NCI-H187 treated with DMSO at 0.1 percent for 48 hours (cell line): Measurements from ENCODE around the gene TNS3.

ENCODE experiments used
- DNase-seq: peaks from one replicate; lab custom pipeline; 2025; lab: John Stamatoyannopoulos, UW

The TNS3 gene

DNA sequence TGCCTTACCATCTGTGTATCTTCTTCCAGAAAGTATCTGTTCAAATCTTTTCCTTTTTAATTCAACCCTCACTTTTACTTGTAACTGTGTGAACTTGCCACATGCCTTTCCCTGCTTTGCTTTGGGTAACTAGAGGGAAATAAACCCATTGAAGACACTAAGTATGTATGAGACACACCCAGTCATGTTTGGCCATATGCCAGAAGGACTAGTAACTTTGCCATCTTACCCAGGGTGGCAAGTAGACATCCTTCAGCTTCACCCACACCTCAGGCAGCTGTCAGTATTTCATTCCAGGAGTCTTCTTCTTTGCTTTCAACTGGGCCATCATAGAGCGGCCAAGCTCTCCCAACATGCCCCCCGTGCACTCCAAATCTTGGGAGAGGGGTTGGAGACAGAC, 323.1 kb downstream of the TNS3 start:
- no peak for DNase-seq

GRCh38 chr7:47256016-47256415, 325.9 kb downstream of the TNS3 start:
- DNase-seq: no peak

DNA sequence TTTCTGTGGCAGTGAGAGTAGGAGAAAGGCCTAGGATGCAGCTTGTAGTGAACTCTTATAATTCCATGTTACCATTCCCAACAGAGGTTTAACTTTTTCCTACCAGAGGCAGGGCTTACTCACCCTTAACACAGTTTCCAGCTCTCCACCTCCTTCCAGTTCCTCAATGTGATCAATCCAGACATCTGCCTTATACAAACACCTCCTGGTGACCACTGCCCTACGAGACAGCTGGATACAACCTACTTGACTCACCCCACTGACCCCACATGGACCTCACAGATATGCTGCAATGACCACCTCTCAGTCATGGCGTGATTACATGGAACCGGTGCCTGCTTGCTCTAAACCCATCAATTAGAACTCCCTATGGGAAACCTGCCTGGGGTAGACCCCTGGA, 326.5 kb downstream of the TNS3 start:
- no peak for DNase-seq

DNA sequence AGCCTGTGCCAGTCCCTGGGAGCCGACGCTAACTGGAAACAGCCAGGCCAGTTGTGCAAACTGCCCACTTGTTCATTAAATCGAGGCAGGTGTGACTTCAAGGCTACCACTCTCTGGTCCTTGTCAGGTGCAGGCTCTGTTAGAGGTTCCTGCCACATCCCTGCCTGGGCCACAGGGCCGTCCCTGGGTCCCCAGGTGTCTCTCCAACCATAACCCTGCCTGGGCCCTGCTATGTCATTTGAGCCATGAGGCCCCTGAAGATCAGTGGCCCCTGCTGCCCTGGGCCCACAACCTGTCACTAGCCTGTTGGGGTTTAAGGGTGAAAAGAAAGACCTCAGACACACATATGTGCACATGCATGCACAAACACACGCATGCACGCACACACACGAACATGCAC, 326.9 kb downstream of the TNS3 start:
- no peak for DNase-seq

- no peak for DNase-seq
These were observed 327.6 kb downstream of the TNS3 start for GRCh38 chr7:47254081-47254977.

DNA sequence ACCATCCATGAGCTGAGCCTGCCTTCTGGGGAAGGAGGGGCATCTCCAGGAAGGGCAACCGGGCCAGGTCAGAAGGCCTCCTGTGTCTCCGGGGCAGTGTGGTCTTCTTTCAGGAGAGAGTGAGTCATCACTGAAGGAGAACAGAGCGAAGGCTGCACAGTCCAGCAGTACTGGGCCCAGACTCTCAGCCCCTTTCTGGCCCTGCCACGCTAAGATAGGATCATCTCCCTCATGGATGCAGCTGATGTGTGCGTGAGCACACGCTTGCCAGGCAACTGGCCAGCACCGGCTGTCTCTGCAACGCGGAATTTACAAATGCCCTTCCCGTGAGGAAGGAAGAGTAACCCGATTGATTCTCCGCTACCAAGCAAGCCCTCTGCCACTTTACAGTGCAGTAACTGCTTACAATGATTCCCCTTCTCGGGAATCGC, 328.2 kb downstream of the TNS3 start:
- DNase-seq: no peak

GRCh38 chr7:47252675-47253074, 329.2 kb downstream of the TNS3 start:
- DNase-seq: no peak

DNA sequence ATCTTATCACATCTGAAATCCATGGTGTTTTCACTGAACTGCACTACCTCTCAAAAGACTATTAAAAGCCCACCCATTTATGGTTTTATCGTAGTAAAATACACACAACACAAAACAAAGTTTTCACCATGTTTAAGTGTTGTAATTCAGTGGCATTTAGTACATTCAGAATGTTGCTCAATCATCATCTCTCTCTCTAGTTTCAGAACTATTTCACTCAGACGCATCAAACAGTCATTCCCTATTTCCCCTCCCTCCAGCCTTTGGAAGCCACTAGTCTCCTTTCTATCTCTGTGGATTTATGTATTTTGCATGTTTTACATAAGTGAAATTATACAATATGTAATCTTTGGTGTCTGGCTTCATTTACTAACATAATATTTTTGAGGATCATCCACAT, 332.6 kb downstream of the TNS3 start:
- DNase-seq: no peak

DNA sequence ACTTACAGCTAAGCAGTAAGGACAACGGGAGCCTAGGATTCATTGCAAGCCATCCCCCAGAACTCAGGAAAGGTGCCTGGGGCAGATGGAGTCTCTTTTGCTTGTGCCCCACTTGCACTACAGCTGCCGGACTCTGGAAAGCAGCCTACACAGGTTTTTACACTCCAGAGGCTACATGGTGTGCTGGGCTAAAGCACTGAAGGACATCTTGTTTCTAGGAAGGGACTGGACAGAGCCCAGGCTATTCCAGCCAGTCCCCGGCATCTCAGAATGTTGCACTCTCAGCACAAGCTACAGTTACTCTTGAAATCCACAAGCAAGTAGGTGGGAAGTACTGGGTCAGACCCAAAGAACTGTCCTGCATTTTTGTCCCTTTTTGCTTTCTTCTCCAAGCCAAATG, 333.1 kb downstream of the TNS3 start:
- DNase-seq: no peak

DNA sequence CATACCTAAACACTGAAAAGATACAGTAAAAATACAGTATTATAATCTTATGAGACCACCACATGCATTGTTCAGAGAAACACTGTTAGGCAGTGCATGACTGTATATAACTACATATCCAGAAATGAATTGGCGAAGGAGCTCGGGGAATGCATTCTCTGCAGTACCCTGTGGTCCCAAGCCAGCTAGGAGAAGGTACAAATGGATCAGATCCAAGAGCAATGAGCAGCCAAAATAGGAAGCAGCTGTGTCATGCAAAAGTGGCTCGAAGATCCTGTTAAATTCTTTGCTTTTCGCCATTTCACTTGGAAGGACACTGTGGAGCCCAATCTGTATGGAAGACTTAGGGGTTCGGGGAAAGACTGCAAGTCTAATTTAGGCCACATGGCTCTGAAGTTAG, 334.8 kb downstream of the TNS3 start:
- DNase-seq: no peak

- no peak for DNase-seq
These were observed 337.2 kb downstream of the TNS3 start for GRCh38 chr7:47244692-47245091.

DNA sequence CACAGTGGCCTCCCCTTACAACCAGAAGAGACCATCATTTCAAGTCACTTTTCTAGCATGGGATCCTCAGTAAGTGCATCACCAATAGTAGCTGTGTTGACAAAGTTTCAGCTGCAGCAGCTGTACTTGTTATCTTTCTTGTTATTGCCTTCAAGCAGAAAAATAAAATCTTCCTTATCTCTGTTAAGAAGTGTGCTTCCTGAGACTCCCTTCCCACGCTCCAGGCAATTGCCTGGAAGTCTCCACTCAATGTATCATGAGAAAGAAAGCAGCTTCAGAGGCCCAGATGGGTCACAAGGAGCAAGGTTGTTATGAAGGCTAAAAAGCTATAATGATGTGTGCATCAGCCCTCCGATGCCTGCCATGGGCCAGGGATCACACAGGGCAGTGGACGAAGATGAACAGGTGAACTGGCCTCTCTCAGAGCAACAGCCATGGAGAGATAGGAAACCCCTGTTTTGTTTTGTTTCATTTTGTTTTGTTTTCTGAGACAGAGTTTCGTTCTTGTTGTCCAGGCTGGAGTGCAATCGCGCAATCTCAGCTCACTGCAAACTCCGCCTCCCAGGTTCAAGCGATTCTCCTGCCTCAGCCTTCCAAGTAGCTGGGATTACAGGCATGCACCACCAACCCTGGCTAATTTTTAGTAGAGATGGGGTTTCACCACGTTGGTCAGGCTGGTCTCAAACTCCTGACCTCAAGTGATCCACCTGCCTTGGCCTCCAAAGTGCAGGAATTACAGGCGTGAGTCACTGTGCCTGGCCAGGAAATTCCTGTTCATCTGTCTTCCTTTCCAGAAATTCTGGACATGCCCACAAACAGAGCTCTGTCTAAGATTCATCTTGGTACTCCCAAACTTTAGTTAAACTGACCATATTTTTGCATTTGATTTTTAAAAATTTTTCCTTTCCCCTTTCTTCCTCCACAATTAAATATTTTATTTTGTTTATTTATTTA, 340.5 kb downstream of the TNS3 start:
- no peak for DNase-seq

DNA sequence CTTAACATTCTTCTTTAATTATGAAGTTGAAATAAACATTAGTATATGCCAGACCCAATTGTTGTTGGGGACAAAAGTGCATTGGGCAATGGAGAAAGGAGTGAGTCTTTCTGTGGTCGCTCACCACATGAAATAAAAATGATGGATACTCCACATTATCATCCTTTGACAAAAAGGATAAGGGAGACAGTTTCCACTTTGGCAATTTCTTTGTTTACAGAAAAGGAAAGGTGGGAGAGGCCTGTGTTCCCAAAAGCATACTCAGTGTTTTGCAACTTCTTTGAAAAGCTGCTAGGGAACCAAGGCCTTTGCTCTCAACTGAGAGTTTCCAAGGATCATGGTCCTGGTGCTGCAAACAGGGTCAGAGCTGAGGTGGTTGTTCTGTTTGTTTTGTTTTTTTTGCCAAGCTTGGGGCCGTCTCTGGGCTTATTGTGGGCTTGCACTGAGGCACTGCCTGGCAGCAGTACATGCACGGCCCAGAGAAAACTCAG, 341.9 kb downstream of the TNS3 start:
- no peak for DNase-seq

DNA sequence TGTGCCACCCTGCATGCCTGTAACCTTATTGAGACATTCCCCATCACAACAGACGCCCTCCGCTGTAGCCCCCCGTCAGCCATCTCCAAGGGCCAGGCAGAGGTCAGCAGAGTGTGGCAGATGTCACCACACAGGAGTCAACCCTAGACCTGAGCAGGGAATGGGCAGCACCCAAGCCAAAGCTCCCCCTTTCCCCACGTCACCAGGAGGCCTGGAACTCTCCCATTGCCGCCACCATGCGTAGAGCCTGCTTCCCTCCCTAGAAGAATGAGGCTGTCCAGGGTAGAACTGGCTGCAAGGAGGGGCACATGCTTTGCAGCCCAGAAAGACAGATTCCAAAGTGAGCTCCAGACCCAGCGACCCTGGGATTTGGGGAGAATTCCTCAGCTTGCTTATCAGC, 342.9 kb downstream of the TNS3 start:
- DNase-seq: no peak

GRCh38 chr7:47236480-47237129, 345.3 kb downstream of the TNS3 start:
- no peak for DNase-seq

DNA sequence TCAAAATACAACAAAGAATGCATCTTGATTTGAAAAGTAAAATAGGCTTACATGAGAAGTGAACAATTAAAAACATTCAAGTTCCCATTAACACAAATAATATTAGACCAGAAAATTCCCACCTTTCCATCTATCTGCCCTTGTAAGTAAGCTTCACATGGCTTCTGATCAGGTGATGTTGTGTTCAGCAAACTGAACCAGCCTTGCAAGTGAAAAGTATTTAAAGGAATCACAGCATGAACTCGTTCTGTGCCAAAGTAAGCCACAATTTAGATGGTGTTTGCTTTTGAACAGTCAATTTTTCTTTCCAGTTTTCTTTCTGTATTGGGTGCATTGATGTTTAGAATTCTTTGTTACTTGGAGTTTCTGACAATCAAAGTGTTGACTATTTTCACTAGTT, 347.9 kb downstream of the TNS3 start:
- DNase-seq: no peak

DNA sequence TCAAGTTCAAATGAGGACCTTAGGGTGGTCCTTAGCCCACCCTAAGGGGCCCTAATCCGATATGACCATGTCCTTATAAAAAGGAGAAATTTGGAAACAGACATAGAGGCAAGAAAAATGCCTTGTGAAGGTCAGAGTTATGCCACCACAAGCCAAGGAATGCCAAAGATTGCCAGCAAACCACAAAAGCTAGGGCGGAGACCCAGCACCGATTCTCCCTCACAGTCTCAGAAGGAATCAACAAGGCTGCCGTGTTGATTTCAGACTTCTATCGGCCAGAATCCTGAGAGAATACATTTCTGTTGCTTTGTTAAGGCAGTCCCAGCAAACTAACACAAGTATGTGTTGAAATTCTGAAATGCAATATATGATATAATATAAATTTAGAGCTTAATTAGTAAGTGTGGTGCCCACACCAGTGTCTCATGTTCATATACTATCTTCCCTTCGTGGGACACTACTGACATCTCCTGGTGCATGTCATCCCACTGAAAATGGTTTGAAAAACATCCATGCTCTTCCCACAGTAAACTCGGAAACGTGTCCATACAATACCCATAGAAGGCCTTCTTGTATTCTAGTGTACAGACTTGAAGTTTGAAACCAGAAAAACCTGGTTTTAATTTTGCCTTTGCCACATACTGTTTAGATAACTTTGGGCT, 349.0 kb downstream of the TNS3 start:
- DNase-seq: no peak

GRCh38 chr7:47231627-47232026, 350.3 kb downstream of the TNS3 start:
- DNase-seq: no peak

DNA sequence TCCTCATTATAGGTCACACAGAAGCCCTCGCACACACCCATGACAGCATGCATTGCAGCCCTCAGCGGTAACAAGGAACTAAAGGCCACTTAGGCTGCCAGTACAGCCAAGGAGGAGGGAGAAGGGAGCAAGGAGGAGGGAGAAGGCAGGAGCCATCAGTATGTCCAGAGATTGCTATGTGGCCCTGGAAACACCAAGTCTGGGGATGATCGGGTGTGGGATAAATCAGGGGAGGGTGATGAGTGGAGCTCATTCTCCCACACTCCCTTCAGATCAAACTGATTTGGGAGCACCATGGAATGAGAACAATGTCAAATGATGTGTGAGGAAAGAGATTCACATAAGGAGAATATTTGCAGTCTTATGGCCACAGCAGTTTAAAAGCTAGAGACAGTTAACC, 350.9 kb downstream of the TNS3 start:
- DNase-seq: no peak

DNA sequence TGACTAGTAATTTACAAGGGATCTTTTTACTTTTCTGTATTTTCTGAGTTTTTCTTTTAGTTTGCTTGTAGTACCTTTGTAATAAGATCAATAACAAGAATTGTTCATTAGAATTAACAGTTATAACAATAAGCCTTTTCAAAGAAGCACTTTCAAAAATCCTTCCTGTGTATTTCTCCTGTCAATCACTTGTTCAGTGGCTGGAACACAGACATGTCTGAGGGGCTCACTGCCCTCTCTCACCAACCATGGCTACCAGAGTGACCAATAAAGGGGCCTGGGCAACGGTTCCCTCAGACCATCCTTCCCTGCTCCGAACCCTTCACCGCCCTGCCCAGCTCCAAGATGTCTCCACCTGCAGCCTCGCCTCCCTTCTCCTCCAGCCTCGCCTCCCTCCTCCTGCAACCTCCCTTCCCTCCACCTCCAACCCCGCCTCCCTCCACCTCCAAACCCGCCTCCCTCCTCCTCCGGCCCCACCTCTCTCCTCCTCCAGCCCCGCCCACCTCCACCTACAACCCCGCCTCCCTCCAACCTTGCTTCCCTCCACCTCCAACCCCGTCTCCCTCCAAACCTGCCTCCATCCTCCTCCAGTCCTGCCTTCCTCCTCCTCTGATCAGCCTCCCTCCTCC, 353.4 kb downstream of the TNS3 start:
- no peak for DNase-seq

GRCh38 chr7:47227762-47228177, 354.1 kb downstream of the TNS3 start:
- no peak for DNase-seq
